ENCODE measurements around the gene CSNK1D.

- TF ChIP-seq CEBPB (IDR thresholded peaks at IDR 0.05; ENCODE audit: borderline replicate concordance in 1 of 2, low read depth in 2 of 2, low read length in 2 of 2) = no peak
- no peak for TF ChIP-seq PKNOX1 (IDR thresholded peaks at IDR 0.05)
- no peak for TF ChIP-seq ZNF592 (IDR thresholded peaks at IDR 0.05)
- no peak for TF ChIP-seq BCL11A (IDR thresholded peaks at IDR 0.05; ENCODE audit: low read depth, low read length)
These were observed 43.3 kb upstream of the CSNK1D start for GRCh38 chr17:82316651-82317393.

All from GM12878 (cell line).